AG09319 (cell line): ENCODE results near the gene SFTPD.

Source experiments
- DNase-seq: peaks from one replicate; pipeline ENCODE4 v3.0.0-alpha.2; 2010; ENCODE audit warnings: low read depth; ENCODE audit errors: extremely low read depth
- CTCF ChIP-seq: IDR thresholded peaks from 2 replicates; pipeline ENCODE4 v1.5.1; 2011; ENCODE audit warnings: low read depth, mild to moderate bottlenecking, inconsistent platforms, low read length, moderate library complexity

Gene SFTPD

GRCh38 chr10:79942261-79943185, 6.4 kb downstream of the SFTPD start:
- TF ChIP-seq CTCF, result no peak
- no peak for DNase-seq

GRCh38 chr10:79941585-79942210, 7.2 kb downstream of the SFTPD start:
- no peak for TF ChIP-seq CTCF
- no peak for DNase-seq

DNA sequence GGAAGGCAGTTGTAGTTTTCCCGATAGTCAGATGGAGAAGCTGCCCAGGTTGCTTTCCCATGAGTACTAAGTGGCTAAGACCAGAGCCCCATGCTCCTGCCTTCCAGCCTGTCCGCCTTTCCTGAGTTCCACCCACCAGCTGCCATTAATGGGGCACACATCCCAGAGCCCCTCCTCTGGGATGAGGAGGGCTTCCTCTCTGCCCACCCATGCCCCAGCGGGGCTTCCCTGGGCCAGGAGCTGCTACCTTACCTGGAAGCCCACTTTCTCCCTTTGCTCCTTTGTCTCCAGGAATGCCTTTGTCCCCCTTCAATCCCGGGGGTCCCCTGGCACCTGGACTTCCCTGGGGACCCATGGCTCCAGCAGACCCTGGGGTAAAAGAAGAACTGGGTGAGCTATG, 7.8 kb downstream of the SFTPD start:
- DNase-seq, result no peak

DNA sequence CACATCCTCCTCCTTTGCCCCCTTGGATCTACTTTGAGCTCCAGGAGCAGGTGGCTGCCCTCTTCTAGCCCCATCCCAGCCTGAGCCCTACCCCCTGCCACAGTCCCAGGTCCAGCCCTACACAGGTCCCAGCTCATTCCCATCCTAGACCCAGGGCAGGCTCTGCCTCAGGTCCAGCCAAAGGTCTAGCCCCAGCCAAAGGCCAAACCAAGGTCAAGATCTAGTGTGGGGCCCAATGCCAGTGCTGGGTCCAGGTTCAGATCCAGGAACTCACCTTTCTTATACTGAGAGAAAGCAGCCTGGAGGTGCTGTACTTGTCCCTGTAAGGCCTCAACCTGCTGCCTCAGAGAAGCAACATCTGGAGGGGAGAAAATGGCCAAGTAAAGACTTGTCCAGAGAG, 8.5 kb downstream of the SFTPD start:
- DNase-seq, result no peak
- no peak for TF ChIP-seq CTCF

More for the DNA sequence above, 7.8 kb downstream of the SFTPD start:
- no peak for TF ChIP-seq CTCF

DNA sequence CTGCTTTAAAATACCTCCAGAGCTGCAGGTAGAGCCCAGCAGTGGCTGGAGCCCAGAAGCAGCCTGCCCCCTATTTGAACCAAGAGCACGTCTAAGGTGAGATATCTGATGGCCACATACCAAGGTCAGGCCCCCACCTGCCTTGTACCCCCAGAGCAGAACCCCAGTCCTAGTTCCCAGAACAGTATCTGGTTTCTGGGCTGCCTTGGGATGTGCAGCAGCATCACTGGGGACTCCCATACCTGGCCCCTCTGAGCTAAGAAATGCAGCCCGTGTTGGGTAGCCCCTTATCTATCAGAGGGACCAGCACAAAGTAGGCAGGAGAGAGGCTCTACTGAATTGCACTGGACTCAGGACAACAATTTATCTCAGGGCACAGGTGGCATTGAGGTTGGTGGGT, 8.9 kb downstream of the SFTPD start:
- no peak for DNase-seq
- TF ChIP-seq CTCF, result no peak

DNA sequence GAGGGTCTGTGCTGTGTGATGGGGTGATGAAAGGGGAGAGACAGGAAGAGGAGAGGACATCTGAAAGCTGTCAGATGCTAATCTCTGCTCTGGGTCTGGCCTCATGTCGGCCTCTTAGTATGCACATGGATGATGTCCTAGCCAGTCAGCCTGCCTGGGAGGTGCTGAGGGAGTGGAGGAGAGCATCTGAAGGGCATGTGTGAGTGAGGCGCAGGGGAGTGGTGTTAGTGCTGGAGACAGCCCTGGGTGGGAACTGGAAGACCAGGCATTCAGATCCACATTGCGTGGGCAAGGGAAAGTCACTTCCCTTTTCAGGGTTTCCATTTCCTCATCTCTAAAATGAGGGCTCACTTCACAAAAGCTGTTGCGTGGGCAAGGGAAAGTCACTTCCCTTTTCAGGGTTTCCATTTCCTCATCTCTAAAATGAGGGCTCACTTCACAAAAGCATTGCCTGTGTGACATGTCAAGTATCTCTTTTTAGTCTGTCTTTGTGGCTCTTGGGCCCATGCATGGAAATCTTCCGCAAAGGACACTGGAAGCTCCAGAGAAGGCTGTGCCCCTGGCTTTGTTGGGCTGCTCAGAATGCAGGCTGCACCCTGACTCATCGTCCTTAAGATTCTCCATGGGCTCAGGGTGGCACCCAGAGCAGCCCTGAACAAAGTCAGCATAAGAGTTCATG, 10.0 kb downstream of the SFTPD start:
- DNase-seq, result no peak
- no peak for TF ChIP-seq CTCF
